IMR-90 (cell line): Measurements from ENCODE around the gene OR51B6.

Source experiments
- BHLHE40 ChIP-seq: fragments of 150-350 bp; IDR thresholded peaks from 2 replicates; pipeline ENCODE4 v1.6.1; 2016; ENCODE audit warnings: mild to moderate bottlenecking, low read depth, low read length
- CHD1 ChIP-seq: IDR thresholded peaks from 2 replicates; pipeline ENCODE4 v1.6.1; 2012; ENCODE audit warnings: low read depth, low read length, improper control_type of control experiment
- FOS ChIP-seq: fragments of 150-350 bp; IDR thresholded peaks from 2 replicates; pipeline ENCODE4 v1.6.1; 2016; ENCODE audit warnings: low read depth, low read length
- MAZ ChIP-seq: IDR thresholded peaks from 2 replicates; pipeline ENCODE4 v1.6.1; 2012; ENCODE audit warnings: low read depth, mild to moderate bottlenecking, low read length, improper control_type of control experiment, moderate library complexity, borderline replicate concordance
- POLR2A ChIP-seq: IDR thresholded peaks from 2 replicates; pipeline ENCODE4 v1.6.1; 2012; ENCODE audit warnings: mild to moderate bottlenecking, low read depth, low read length
- RCOR1 ChIP-seq: IDR thresholded peaks from 2 replicates; pipeline ENCODE4 v1.6.1; 2012; ENCODE audit warnings: mild to moderate bottlenecking, low read length, improper control_type of control experiment; ENCODE audit not compliant: insufficient replicate concordance
- TF ChIP-seq, protein P1 (sequence below): conservative IDR thresholded peaks from 2 replicates; pipeline ENCODE4 v1.5.1; 2012; ENCODE audit warnings: mild to moderate bottlenecking, low read depth, low read length, improper control_type of control experiment
- TF ChIP-seq, protein P2 (sequence below): fragments of 150-350 bp; IDR thresholded peaks from 2 replicates; pipeline ENCODE4 v1.6.1; 2016; ENCODE audit warnings: low read depth, mild to moderate bottlenecking, low read length, moderate library complexity, borderline replicate concordance

DNA sequence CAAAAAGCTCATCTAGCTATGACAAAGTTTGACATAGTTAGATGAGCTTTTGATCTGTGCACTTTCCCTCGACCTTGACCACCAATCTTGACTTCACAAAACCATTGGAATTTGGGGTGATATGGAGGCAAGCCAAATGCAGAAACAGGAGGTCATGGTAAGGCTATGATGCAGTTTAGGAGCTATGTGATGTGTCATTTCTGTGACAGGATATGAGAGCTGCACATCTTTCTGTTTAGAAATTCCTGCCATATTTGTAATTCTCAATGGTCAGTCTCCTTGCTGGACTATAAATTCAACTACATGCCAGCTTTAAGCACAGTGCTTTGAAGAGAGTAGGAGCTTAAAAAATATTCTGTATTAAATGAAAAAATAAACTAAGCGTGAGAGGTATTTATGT is 12.9 kb downstream of the OR51B6 start:
- TF ChIP-seq POLR2A (no peak; the same call in 1 of the 2 replicates), MAZ (no peak), CHD1 (no peak), RCOR1 (peak; percentile 54), BHLHE40 (no peak), FOS (no peak)
- TF ChIP-seq, protein P1, sequence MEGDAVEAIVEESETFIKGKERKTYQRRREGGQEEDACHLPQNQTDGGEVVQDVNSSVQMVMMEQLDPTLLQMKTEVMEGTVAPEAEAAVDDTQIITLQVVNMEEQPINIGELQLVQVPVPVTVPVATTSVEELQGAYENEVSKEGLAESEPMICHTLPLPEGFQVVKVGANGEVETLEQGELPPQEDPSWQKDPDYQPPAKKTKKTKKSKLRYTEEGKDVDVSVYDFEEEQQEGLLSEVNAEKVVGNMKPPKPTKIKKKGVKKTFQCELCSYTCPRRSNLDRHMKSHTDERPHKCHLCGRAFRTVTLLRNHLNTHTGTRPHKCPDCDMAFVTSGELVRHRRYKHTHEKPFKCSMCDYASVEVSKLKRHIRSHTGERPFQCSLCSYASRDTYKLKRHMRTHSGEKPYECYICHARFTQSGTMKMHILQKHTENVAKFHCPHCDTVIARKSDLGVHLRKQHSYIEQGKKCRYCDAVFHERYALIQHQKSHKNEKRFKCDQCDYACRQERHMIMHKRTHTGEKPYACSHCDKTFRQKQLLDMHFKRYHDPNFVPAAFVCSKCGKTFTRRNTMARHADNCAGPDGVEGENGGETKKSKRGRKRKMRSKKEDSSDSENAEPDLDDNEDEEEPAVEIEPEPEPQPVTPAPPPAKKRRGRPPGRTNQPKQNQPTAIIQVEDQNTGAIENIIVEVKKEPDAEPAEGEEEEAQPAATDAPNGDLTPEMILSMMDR: no peak
- TF ChIP-seq, protein P2, sequence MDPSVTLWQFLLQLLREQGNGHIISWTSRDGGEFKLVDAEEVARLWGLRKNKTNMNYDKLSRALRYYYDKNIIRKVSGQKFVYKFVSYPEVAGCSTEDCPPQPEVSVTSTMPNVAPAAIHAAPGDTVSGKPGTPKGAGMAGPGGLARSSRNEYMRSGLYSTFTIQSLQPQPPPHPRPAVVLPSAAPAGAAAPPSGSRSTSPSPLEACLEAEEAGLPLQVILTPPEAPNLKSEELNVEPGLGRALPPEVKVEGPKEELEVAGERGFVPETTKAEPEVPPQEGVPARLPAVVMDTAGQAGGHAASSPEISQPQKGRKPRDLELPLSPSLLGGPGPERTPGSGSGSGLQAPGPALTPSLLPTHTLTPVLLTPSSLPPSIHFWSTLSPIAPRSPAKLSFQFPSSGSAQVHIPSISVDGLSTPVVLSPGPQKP: no peak
